AG09309 (cell line): ENCODE data around the gene CBFB.
"Not testable (repeated sequence)": the region's sequence is repeated elsewhere in the genome, so short reads cannot be mapped to it uniquely, and the experiment has no call there.

Source experiments
- DNase-seq: peaks from one replicate; pipeline ENCODE4 v3.0.0-alpha.2; 2010; ENCODE audit warnings: low read depth
- H3K4me3 ChIP-seq: 2 replicates; pipeline ENCODE4 v1.5.1; 2011; ENCODE audit warnings: mild to moderate bottlenecking, low read depth, low read length, moderate library complexity; ENCODE audit not compliant: control insufficient read depth
- TF ChIP-seq, protein P1 (sequence below): IDR thresholded peaks from 2 replicates; pipeline ENCODE4 v1.5.1; 2011; ENCODE audit warnings: mild to moderate bottlenecking, low read depth, low read length, inconsistent platforms; ENCODE audit not compliant: insufficient read depth, control insufficient read depth; ENCODE audit errors: missing control alignments

Gene CBFB

DNA sequence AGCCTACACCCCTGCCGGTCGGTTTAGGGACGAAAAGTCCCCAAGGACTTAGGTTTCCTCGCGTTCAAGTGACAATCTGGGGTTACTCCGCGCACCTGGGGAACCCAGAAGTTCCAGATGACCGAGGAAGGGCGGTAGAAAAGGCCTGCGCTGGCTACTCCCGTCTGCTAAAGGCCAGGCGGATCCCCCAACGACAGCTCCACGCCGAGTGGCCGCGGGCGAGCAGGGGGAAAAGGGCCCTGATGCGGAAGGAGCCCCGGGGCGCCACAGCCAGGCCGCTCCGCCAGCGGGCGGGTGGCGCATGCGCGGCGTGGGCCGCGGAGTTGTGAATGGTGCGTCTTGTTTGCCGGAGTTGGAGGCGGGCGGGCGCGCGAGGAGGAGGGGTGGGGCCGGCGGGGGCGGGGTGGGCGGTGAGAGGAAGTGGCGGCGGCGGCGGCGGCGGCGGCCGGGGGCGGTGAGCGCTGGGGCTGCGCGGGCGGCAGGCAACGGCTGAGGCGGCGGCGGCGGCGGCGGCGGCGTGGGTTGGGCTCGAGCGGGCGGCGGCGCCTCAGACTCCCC, at the start of gene CBFB:
Gene CBFB (plus strand): TSS at position 454 of the 558 bp plus-strand sequence. CDS start 259 bp downstream, outside the sequence.
- TF ChIP-seq, protein P1, sequence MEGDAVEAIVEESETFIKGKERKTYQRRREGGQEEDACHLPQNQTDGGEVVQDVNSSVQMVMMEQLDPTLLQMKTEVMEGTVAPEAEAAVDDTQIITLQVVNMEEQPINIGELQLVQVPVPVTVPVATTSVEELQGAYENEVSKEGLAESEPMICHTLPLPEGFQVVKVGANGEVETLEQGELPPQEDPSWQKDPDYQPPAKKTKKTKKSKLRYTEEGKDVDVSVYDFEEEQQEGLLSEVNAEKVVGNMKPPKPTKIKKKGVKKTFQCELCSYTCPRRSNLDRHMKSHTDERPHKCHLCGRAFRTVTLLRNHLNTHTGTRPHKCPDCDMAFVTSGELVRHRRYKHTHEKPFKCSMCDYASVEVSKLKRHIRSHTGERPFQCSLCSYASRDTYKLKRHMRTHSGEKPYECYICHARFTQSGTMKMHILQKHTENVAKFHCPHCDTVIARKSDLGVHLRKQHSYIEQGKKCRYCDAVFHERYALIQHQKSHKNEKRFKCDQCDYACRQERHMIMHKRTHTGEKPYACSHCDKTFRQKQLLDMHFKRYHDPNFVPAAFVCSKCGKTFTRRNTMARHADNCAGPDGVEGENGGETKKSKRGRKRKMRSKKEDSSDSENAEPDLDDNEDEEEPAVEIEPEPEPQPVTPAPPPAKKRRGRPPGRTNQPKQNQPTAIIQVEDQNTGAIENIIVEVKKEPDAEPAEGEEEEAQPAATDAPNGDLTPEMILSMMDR, result no peak
- DNase-seq, result peak; percentile 61

DNA sequence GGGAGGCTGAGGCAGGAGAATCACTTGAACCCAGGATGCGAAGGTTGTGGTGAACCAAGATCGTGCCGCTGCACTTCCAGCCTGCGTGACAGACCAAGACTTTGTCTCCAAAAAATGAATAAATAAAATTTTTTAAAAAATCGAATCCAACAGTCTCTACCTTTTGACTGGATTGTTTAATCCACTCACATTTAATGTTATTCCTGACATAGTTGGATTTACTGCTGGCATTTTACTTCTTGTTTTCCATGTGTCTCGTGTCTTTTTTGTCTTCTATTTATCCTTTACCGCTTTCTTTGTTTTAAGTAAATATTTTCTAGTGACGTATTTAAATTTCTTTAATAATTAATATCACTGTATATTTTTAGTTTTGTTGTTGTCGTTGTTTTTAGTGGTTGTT, 45.9 kb upstream of the CBFB start:
- TF ChIP-seq, protein P1, result no peak
- no peak for DNase-seq
- no peak overlapping the region for H3K4me3 ChIP-seq

More for the DNA sequence above, at the start of gene CBFB:
- peak within 1 kb of the TSS; percentile 61 for H3K4me3 ChIP-seq

DNA sequence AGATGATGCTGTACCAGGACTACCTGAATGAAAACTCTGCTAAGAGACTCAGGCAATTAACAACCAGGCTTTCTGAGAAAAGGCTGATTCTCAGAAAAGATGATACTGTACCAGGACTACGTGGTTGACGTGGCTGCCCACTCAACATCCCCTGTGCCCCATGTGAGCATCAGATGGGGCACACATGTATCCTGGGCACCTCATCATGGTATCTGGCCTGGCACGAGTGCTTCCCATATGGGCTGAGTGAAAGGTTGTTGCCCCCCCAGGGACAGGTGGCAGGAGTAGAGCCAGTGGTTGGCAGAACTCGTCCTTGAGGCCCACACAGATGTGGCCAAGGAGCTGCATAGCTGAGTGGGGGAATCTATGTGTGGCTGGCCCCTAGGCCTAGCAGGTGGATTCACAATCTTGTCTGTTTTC, 44.0 kb upstream of the CBFB start:
- no peak for DNase-seq
- TF ChIP-seq, protein P1, result no peak
- no peak overlapping the region for H3K4me3 ChIP-seq

DNA sequence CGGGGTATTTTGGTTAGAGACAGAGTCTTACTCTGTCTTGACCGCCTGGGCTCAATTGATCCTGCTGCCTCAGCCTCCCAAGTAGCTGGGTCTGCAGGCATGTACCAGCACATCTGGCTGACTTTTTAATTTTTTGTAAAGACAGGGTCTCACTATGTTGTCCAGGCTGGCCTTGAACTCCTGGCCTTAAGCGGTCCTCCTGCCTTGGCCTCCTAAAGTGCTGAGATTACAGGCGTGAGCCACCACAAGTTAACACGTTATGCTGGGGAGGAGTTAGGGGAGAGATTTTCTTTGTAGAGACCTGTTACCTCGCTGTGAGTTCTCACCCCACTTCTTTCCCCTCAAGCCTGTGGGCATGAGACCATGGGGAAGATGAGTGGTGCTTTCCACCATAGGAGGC, 42.4 kb upstream of the CBFB start:
- TF ChIP-seq, protein P1, result no peak
- DNase-seq, result no peak
- no peak overlapping the region for H3K4me3 ChIP-seq

DNA sequence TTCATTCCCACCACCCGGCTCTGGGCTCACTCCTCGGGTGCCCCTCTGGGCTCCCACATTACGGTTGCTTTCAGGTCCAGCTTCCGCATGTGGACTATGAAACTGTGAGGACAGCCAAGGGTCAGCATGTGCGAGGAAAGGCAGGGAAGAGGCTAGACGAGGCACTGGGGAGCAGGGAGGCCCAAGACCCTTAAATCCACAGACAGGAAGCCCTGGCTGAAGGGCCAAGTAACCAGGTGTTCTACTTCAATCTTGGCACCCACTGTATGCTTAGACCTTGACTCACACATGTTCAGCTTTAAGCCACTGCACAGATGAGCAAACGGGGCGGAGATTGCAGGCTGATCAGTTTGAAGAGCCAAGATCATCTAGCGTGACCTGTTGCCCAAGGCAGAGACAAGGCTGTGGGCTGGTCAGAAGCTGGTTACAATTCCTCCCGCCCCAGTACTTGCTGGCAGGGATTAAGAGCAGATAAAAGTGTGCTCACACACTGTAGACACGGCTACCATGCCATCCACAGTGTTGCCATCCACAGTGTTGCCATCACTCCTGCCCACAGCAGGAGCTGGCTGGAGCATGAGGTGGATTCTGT, 40.7 kb upstream of the CBFB start, which contains the start of gene CES4A:
Gene CES4A (plus strand): TSS at position 393 of the 592 bp plus-strand sequence. CDS start 184 bp downstream, at position 577.
- no peak for DNase-seq
- TF ChIP-seq, protein P1, result no peak

DNA sequence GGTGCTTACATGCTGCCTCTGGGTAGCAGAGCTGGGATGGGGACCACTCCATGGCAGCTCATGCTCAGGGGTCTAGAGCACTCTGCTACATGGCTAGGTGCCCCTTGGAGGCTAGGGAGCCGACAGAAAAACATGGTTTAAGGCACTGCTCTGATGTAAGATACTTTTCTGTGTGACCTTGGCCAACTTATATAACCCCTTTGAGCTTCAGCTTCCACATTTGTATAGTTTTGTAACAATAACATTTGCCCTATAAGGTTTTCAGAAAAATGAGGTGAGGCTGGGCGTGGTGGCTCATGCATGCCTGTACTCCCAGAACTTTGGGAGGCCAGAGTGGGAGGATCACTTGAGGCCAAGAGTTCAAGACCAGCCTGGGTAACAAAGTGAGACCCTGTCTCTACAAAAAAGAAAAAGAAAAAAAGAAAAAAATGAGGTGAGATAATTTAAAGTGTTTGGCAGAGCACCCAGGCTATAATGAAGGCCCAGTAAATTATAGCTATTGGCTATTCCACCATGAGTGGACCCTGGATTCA, 37.3 kb upstream of the CBFB start:
- DNase-seq, result no peak
- TF ChIP-seq, protein P1, result no peak
- H3K4me3 ChIP-seq, result no peak overlapping the region

More for the DNA sequence above, 40.7 kb upstream of the CBFB start, which contains the start of gene CES4A:
- no peak within 1 kb of the TSS for H3K4me3 ChIP-seq

DNA sequence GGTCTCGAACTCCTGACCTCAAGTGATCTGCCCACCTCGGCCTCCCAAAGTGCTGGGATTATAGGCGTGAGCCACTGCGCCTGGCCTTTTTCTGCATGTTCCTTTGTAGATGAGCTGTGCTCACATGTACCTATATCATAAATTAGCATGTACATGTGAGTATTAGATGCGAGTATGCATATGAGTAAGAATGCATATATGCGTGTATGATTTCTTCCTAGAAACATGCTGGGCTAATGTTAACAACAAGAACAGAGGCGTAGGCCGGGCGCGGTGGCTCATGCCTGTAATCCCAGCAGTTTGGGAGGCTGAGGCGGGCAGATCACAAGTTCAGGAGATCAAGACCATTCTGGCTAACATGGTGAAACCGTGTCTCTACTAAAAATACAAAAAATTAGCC, 35.4 kb upstream of the CBFB start:
- H3K4me3 ChIP-seq, DNase-seq: not testable (repeated sequence)
